Measurements from ENCODE around the gene PRKG1.
"Not testable (repeated sequence)": the region's sequence is repeated elsewhere in the genome, so short reads cannot be mapped to it uniquely, and the experiment has no call there.

PRKG1 gene

DNA sequence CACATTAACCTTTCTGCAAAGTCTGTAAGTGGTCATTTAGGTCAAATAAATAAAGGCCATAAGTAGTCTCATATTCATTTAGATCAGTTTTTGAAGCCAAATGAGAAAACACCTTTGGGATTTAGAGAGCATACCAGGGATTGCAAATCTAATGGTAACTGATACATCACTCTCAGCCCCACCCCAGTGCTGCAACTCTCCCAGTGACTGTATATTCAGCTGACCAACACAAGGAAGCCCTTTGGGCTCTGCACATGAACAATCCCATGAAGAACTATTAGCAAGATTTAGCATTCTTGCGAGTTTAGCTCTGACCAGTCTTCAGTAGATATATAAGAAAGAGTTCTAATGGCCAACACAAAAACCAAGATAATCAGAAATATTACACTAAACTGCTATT, 372.8 kb downstream of the PRKG1 start:
- Histone ChIP-seq H3K9me3 (ENCODE audit: insufficient read depth, low read length) (no peaks in the 10 kb centered on the region), H3K27me3 (ENCODE audit: low read depth, low read length) (no peaks in the 10 kb centered on the region), H4K20me1 (ENCODE audit: insufficient read depth, low read length) (no peaks in the 10 kb centered on the region), H3K27ac (ENCODE audit: low read length) (no peak overlapping the region), H3K36me3 (replicated peaks; ENCODE audit: low read depth, low read length) (no peaks in the 10 kb centered on the region), H3K4me2 (ENCODE audit: low read length) (no peak overlapping the region), H3K4me3 (ENCODE audit: low read length) (no peak overlapping the region), H3K4me1 (ENCODE audit: low read length) (no peaks in the 10 kb centered on the region), H3K79me2 (ENCODE audit: low read length) (no peaks in the 10 kb centered on the region), H3K9ac (ENCODE audit: low read length) (no peak overlapping the region), H2AFZ (ENCODE audit: low read depth, low read length) (no peak overlapping the region)
- TF ChIP-seq EZH2phosphoT487 (IDR thresholded peaks at IDR 0.05; ENCODE audit: low read depth) (no peak), CTCF (IDR thresholded peaks at IDR 0.05; ENCODE audit: low read depth, low read length) (no peak)

- not testable (repeated sequence) for H3K79me2 ChIP-seq (ENCODE audit: low read length); H3K4me3 ChIP-seq (ENCODE audit: low read length); H3K9me3 ChIP-seq (ENCODE audit: insufficient read depth, low read length); H2AFZ ChIP-seq (ENCODE audit: low read depth, low read length); H3K4me2 ChIP-seq (ENCODE audit: low read length); H3K27ac ChIP-seq (ENCODE audit: low read length); H3K9ac ChIP-seq (ENCODE audit: low read length); H3K27me3 ChIP-seq (ENCODE audit: low read depth, low read length); H3K4me1 ChIP-seq (ENCODE audit: low read length); H3K36me3 ChIP-seq (replicated peaks; ENCODE audit: low read depth, low read length); H4K20me1 ChIP-seq (ENCODE audit: insufficient read depth, low read length)
These were observed 381.5 kb downstream of the PRKG1 start for GRCh38 chr10:51455762-51456161.

DNA sequence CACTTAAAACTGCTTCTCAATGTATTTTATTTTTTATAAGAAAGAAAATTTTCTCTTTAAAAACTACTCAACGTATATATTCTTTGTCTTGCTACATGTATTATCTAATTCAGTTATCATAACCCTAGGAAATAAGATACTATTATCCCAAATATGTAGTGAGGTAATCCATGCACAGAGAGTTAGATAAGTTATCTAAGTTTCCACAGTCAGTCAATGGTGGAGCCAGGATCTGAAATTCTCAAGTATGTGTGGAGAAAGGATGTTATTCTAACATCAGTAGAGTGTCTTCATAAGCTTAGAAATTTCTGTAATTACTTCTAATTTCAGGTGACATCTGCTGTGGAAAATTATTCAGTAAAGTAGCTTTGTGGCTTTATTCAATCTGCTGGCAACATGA, 385.2 kb downstream of the PRKG1 start:
- Histone ChIP-seq H3K4me2 (ENCODE audit: low read length) (no peak overlapping the region), H3K9ac (ENCODE audit: low read length) (no peak overlapping the region), H3K27me3 (ENCODE audit: low read depth, low read length) (no peaks in the 10 kb centered on the region), H2AFZ (ENCODE audit: low read depth, low read length) (no peak overlapping the region), H3K4me1 (ENCODE audit: low read length) (no peaks in the 10 kb centered on the region), H3K4me3 (ENCODE audit: low read length) (no peak overlapping the region), H3K36me3 (replicated peaks; ENCODE audit: low read depth, low read length) (no peaks in the 10 kb centered on the region), H3K79me2 (ENCODE audit: low read length) (no peaks in the 10 kb centered on the region), H3K9me3 (ENCODE audit: insufficient read depth, low read length) (no peaks in the 10 kb centered on the region), H4K20me1 (ENCODE audit: insufficient read depth, low read length) (no peaks in the 10 kb centered on the region), H3K27ac (ENCODE audit: low read length) (no peak overlapping the region)
- TF ChIP-seq CTCF (IDR thresholded peaks at IDR 0.05; ENCODE audit: low read depth, low read length) (no peak), EZH2phosphoT487 (IDR thresholded peaks at IDR 0.05; ENCODE audit: low read depth) (no peak)

- Histone ChIP-seq H3K27ac (ENCODE audit: low read length) (no peak overlapping the region), H3K9ac (ENCODE audit: low read length) (no peak overlapping the region), H2AFZ (ENCODE audit: low read depth, low read length) (no peak overlapping the region), H3K27me3 (ENCODE audit: low read depth, low read length) (no peaks in the 10 kb centered on the region), H3K36me3 (replicated peaks; ENCODE audit: low read depth, low read length) (no peaks in the 10 kb centered on the region), H3K4me2 (ENCODE audit: low read length) (no peak overlapping the region), H3K4me1 (ENCODE audit: low read length) (no peaks in the 10 kb centered on the region), H3K79me2 (ENCODE audit: low read length) (no peaks in the 10 kb centered on the region), H4K20me1 (ENCODE audit: insufficient read depth, low read length) (no peaks in the 10 kb centered on the region), H3K9me3 (ENCODE audit: insufficient read depth, low read length) (no peaks in the 10 kb centered on the region), H3K4me3 (ENCODE audit: low read length) (no peak overlapping the region)
- no peak for TF ChIP-seq CTCF (IDR thresholded peaks at IDR 0.05; ENCODE audit: low read depth, low read length)
- no peak for TF ChIP-seq EZH2phosphoT487 (IDR thresholded peaks at IDR 0.05; ENCODE audit: low read depth)
These were observed 387.9 kb downstream of the PRKG1 start for GRCh38 chr10:51462076-51462779.

Measured in OCI-LY3 (cell line).